ENCODE data around the gene AXIN2.

Gene AXIN2

GRCh38 chr17:65553646-65554552 is 7.5 kb downstream of the AXIN2 start:
- no peak overlapping the region for H2AFZ ChIP-seq (ENCODE audit: low read length)
- H3K27me3 ChIP-seq (ENCODE audit: insufficient read depth, low read length, poor library complexity, severe bottlenecking): peaks cover 10% of the 10 kb centered on the region
- H3K4me2 ChIP-seq (ENCODE audit: low read depth, low read length, poor library complexity, severe bottlenecking): no peak overlapping the region
- H3F3A ChIP-seq (ENCODE audit: low read depth): peaks cover 7% of the 10 kb centered on the region; the same call in 1 of the 2 replicates
- TF ChIP-seq CTCF (conservative IDR thresholded peaks at IDR 0.05; ENCODE audit: low read length) (no peak), EZH2phosphoT487 (IDR thresholded peaks at IDR 0.05; ENCODE audit: borderline replicate concordance) (no peak)
- H4K20me1 ChIP-seq (ENCODE audit: insufficient read depth, low read length, poor library complexity, severe bottlenecking): no peaks in the 10 kb centered on the region
- no peaks in the 10 kb centered on the region for H3K9me2 ChIP-seq (replicated peaks; ENCODE audit: low read depth, low read length)
- H3K79me2 ChIP-seq (ENCODE audit: insufficient read depth, low read length): no peaks in the 10 kb centered on the region
- no peaks in the 10 kb centered on the region for H3K36me3 ChIP-seq (ENCODE audit: insufficient read depth, low read length)
- peaks cover 23% of the 10 kb centered on the region for H3K4me1 ChIP-seq (ENCODE audit: insufficient read depth, low read length, poor library complexity, severe bottlenecking)
- no peak overlapping the region for H3K4me3 ChIP-seq (ENCODE audit: low read length, poor library complexity, severe bottlenecking)
- H3K9me3 ChIP-seq (ENCODE audit: insufficient read depth, low read depth, low read length): no peaks in the 10 kb centered on the region
- no peak overlapping the region for H3K9ac ChIP-seq (ENCODE audit: low read depth, low read length, poor library complexity, severe bottlenecking)

GRCh38 chr17:65553009-65553645 is 8.3 kb downstream of the AXIN2 start:
- H3K9me2 ChIP-seq (replicated peaks; ENCODE audit: low read depth, low read length): no peaks in the 10 kb centered on the region
- peaks cover 7% of the 10 kb centered on the region; the same call in 1 of the 2 replicates for H3F3A ChIP-seq (ENCODE audit: low read depth)
- H3K9me3 ChIP-seq (ENCODE audit: insufficient read depth, low read depth, low read length): no peaks in the 10 kb centered on the region
- TF ChIP-seq EZH2phosphoT487 (IDR thresholded peaks at IDR 0.05; ENCODE audit: borderline replicate concordance) (no peak), CTCF (conservative IDR thresholded peaks at IDR 0.05; ENCODE audit: low read length) (no peak)
- H3K79me2 ChIP-seq (ENCODE audit: insufficient read depth, low read length): no peaks in the 10 kb centered on the region
- no peak overlapping the region for H3K9ac ChIP-seq (ENCODE audit: low read depth, low read length, poor library complexity, severe bottlenecking)
- H2AFZ ChIP-seq (ENCODE audit: low read length): no peak overlapping the region
- peaks cover 23% of the 10 kb centered on the region for H3K4me1 ChIP-seq (ENCODE audit: insufficient read depth, low read length, poor library complexity, severe bottlenecking)
- no peaks in the 10 kb centered on the region for H3K36me3 ChIP-seq (ENCODE audit: insufficient read depth, low read length)
- no peak overlapping the region for H3K4me3 ChIP-seq (ENCODE audit: low read length, poor library complexity, severe bottlenecking)
- H3K4me2 ChIP-seq (ENCODE audit: low read depth, low read length, poor library complexity, severe bottlenecking): no peak overlapping the region
- peaks cover 2% of the 10 kb centered on the region for H3K27me3 ChIP-seq (ENCODE audit: insufficient read depth, low read length, poor library complexity, severe bottlenecking)
- no peaks in the 10 kb centered on the region for H4K20me1 ChIP-seq (ENCODE audit: insufficient read depth, low read length, poor library complexity, severe bottlenecking)

GRCh38 chr17:65552214-65552613 is 9.2 kb downstream of the AXIN2 start:
- peaks cover 7% of the 10 kb centered on the region; the same call in 1 of the 2 replicates for H3F3A ChIP-seq (ENCODE audit: low read depth)
- H3K9me3 ChIP-seq (ENCODE audit: insufficient read depth, low read depth, low read length): no peaks in the 10 kb centered on the region
- no peak overlapping the region for H3K4me3 ChIP-seq (ENCODE audit: low read length, poor library complexity, severe bottlenecking)
- TF ChIP-seq CTCF (conservative IDR thresholded peaks at IDR 0.05; ENCODE audit: low read length) (no peak), EZH2phosphoT487 (IDR thresholded peaks at IDR 0.05; ENCODE audit: borderline replicate concordance) (no peak)
- no peaks in the 10 kb centered on the region for H3K79me2 ChIP-seq (ENCODE audit: insufficient read depth, low read length)
- no peak overlapping the region for H2AFZ ChIP-seq (ENCODE audit: low read length)
- H3K36me3 ChIP-seq (ENCODE audit: insufficient read depth, low read length): no peaks in the 10 kb centered on the region
- no peaks in the 10 kb centered on the region for H3K9me2 ChIP-seq (replicated peaks; ENCODE audit: low read depth, low read length)
- H3K4me2 ChIP-seq (ENCODE audit: low read depth, low read length, poor library complexity, severe bottlenecking): no peak overlapping the region
- H3K4me1 ChIP-seq (ENCODE audit: insufficient read depth, low read length, poor library complexity, severe bottlenecking): peaks cover 15% of the 10 kb centered on the region
- no peak overlapping the region for H3K9ac ChIP-seq (ENCODE audit: low read depth, low read length, poor library complexity, severe bottlenecking)
- no peaks in the 10 kb centered on the region for H4K20me1 ChIP-seq (ENCODE audit: insufficient read depth, low read length, poor library complexity, severe bottlenecking)
- no peaks in the 10 kb centered on the region for H3K27me3 ChIP-seq (ENCODE audit: insufficient read depth, low read length, poor library complexity, severe bottlenecking)
